Measurements from ENCODE around the gene FANK1.

FANK1 gene

DNA sequence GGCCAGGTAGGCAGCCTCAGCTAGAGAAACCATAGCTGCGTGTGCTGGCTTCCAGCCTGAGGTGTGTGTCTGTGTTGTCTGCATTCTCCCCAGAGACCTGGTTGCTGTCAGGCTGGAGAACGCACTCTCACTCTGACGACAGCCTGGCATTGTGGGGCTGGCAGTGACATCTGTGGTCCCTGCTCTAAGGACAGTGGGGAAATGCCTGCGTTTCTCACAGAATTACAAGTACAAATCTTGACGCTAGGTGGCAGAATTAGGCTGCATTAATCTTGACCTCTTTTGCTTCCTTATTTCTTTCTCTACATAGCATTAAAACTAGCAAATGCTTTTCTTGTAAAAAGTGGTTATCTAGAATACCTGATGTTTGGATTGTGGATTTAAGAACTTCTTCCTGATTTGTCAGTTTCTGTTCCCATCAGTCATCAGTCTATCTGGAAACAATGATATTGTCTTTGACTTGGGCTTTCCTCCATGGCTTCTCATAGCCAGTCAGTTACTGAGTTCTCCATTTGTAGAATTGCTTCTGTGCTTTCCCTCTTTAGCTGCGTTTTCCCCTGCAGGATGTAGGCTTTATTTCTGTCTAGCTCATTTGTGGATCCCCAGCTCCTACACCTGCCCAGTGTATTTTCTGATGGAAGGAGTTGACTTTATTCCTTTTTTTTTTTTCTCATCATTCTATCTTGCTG, 86.0 kb downstream of the FANK1 start:
- H3K4me3 ChIP-seq (replicated peaks; ENCODE audit: insufficient read depth, low read length) = no peak overlapping the region
- TF ChIP-seq GABPA (IDR thresholded peaks at IDR 0.05; ENCODE audit: low read depth) (no peak), SPI1 (IDR thresholded peaks at IDR 0.05; ENCODE audit: borderline replicate concordance, low read depth) (no peak), POLR2AphosphoS5 (IDR thresholded peaks at IDR 0.05; ENCODE audit: low read depth) (no peak)
- TF ChIP-seq, protein P1, sequence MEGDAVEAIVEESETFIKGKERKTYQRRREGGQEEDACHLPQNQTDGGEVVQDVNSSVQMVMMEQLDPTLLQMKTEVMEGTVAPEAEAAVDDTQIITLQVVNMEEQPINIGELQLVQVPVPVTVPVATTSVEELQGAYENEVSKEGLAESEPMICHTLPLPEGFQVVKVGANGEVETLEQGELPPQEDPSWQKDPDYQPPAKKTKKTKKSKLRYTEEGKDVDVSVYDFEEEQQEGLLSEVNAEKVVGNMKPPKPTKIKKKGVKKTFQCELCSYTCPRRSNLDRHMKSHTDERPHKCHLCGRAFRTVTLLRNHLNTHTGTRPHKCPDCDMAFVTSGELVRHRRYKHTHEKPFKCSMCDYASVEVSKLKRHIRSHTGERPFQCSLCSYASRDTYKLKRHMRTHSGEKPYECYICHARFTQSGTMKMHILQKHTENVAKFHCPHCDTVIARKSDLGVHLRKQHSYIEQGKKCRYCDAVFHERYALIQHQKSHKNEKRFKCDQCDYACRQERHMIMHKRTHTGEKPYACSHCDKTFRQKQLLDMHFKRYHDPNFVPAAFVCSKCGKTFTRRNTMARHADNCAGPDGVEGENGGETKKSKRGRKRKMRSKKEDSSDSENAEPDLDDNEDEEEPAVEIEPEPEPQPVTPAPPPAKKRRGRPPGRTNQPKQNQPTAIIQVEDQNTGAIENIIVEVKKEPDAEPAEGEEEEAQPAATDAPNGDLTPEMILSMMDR (IDR thresholded peaks at IDR 0.05; ENCODE audit: insufficient read depth, low read length) = no peak
- H3K27me3 ChIP-seq (ENCODE audit: insufficient read depth, poor library complexity, severe bottlenecking) = no peaks in the 10 kb centered on the region
- H3K27ac ChIP-seq (replicated peaks) = no peak overlapping the region
- peak; percentile 1 to 45 for DNase-seq (ENCODE audit: low read depth in 1 of 2, low spot score in 1 of 2)

DNA sequence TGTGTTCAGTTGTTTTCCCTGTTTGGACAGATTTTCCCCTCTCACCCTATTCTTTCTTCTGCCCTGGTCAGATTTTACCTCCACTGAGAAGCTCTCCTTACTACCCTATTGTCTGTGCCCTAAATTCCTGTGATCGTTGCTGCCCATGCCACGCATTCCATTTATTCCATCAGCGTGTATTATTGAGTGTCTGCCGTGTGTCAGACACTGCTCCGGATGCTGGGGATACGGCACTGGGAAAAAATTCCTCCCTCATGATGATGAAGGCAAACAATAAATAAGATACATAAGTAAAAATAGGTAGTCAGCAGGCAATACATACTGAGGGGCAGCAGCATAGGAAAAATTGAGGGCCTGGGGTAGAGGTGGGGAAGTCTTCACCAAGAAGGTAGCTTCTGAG, 86.8 kb downstream of the FANK1 start:
- Histone ChIP-seq H3K27me3 (ENCODE audit: insufficient read depth, poor library complexity, severe bottlenecking) (no peaks in the 10 kb centered on the region), H3K27ac (replicated peaks) (no peak overlapping the region), H3K4me3 (replicated peaks; ENCODE audit: insufficient read depth, low read length) (no peak overlapping the region)
- no peak for DNase-seq (ENCODE audit: low read depth in 1 of 2, low spot score in 1 of 2)
- TF ChIP-seq, protein P1 (IDR thresholded peaks at IDR 0.05; ENCODE audit: insufficient read depth, low read length) = no peak
- TF ChIP-seq SPI1 (IDR thresholded peaks at IDR 0.05; ENCODE audit: borderline replicate concordance, low read depth) (no peak), GABPA (IDR thresholded peaks at IDR 0.05; ENCODE audit: low read depth) (no peak), POLR2AphosphoS5 (IDR thresholded peaks at IDR 0.05; ENCODE audit: low read depth) (no peak)
- TF ChIP-seq, protein P2, sequence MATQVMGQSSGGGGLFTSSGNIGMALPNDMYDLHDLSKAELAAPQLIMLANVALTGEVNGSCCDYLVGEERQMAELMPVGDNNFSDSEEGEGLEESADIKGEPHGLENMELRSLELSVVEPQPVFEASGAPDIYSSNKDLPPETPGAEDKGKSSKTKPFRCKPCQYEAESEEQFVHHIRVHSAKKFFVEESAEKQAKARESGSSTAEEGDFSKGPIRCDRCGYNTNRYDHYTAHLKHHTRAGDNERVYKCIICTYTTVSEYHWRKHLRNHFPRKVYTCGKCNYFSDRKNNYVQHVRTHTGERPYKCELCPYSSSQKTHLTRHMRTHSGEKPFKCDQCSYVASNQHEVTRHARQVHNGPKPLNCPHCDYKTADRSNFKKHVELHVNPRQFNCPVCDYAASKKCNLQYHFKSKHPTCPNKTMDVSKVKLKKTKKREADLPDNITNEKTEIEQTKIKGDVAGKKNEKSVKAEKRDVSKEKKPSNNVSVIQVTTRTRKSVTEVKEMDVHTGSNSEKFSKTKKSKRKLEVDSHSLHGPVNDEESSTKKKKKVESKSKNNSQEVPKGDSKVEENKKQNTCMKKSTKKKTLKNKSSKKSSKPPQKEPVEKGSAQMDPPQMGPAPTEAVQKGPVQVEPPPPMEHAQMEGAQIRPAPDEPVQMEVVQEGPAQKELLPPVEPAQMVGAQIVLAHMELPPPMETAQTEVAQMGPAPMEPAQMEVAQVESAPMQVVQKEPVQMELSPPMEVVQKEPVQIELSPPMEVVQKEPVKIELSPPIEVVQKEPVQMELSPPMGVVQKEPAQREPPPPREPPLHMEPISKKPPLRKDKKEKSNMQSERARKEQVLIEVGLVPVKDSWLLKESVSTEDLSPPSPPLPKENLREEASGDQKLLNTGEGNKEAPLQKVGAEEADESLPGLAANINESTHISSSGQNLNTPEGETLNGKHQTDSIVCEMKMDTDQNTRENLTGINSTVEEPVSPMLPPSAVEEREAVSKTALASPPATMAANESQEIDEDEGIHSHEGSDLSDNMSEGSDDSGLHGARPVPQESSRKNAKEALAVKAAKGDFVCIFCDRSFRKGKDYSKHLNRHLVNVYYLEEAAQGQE (IDR thresholded peaks at IDR 0.05; ENCODE audit: insufficient replicate concordance, low read depth) = no peak

DNA sequence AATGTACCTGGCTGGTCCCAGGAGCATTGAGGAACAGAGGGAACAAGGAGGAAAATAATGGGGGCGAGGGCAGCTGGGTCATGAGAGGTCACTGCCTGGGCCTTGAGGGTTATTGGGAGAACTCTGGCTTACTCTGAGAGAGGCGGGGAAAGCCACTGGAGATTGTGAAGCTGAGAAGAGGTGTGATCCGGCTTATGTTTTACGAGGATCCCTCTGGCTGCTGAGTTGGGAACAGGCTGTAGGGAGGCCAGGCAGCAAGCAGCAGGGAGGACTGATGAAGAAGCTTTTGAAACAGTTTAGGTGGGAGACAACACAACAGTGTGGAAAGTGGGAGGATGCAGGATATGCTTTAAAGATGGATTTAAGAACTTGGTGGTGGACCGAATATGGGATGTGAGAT, 87.3 kb downstream of the FANK1 start:
- no peaks in the 10 kb centered on the region for H3K27me3 ChIP-seq (ENCODE audit: insufficient read depth, poor library complexity, severe bottlenecking)
- H3K27ac ChIP-seq (replicated peaks) = no peak overlapping the region
- no peak for TF ChIP-seq SPI1 (IDR thresholded peaks at IDR 0.05; ENCODE audit: borderline replicate concordance, low read depth)
- no peak overlapping the region for H3K4me3 ChIP-seq (replicated peaks; ENCODE audit: insufficient read depth, low read length)
- no peak for DNase-seq (ENCODE audit: low read depth in 1 of 2, low spot score in 1 of 2)

DNA sequence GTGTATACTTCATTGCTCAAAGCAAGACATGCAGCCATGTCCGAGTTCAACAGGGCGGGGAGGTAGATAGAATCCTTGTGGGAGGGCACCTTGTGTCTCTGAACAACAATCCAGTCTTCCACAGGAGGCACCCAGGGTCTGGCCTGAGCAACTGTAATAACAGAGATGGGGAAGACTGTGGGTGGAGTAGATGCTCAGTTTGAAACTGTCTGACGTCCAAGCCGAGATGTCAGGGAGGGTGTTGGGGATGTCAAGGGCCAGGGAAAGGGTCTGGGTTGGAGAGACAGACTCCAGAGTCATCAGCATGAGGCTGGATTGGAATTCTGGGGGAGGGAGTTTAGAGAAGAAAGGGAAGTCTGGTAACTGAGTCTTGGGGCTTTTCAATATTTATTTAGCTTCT, 88.0 kb downstream of the FANK1 start:
- no peak for DNase-seq (ENCODE audit: low read depth in 1 of 2, low spot score in 1 of 2)
- Histone ChIP-seq H3K4me3 (replicated peaks; ENCODE audit: insufficient read depth, low read length) (no peak overlapping the region), H3K27ac (replicated peaks) (no peak overlapping the region), H3K27me3 (ENCODE audit: insufficient read depth, poor library complexity, severe bottlenecking) (no peaks in the 10 kb centered on the region)
- TF ChIP-seq, protein P2 (IDR thresholded peaks at IDR 0.05; ENCODE audit: insufficient replicate concordance, low read depth) = no peak
- TF ChIP-seq SPI1 (IDR thresholded peaks at IDR 0.05; ENCODE audit: borderline replicate concordance, low read depth) = no peak
- TF ChIP-seq, protein P1 (IDR thresholded peaks at IDR 0.05; ENCODE audit: insufficient read depth, low read length) = no peak
- no peak for TF ChIP-seq POLR2AphosphoS5 (IDR thresholded peaks at IDR 0.05; ENCODE audit: low read depth)
- no peak for TF ChIP-seq GABPA (IDR thresholded peaks at IDR 0.05; ENCODE audit: low read depth)

All from HL-60 (cell line).